Tibial artery (tissue), 4 donors: ENCODE measurements around the gene IL1RAPL2.

Experiments used
- DNase-seq, 2 donors: peaks; one replicate each; pipeline ENCODE4 v3.0.0-alpha.2; 2019
- H3K27ac ChIP-seq, 2 donors: fragments of 200-600 bp; sonication (generic) in 1 of 2; 1 replicate in 1 of 2; 2 replicates in 1 of 2; pipeline ENCODE4 v1.5.1; 2018 to 2019; ENCODE audit warnings: mild to moderate bottlenecking in 1 of 2
- H3K27me3 ChIP-seq, 2 donors: fragments of 200-600 bp; sonication (generic) in 1 of 2; one replicate each; pipeline versions ENCODE4 v1.5.1 to v1.6.0; 2016 to 2019
- H3K36me3 ChIP-seq, 3 donors: fragments of 200-600 bp; sonication (generic) in 2 of 3; one replicate each; pipeline ENCODE4 v1.5.1; 2016 to 2019; ENCODE audit warnings: mild to moderate bottlenecking in 2 of 3
- H3K4me1 ChIP-seq, 4 donors: fragments of 200-600 bp; sonication (generic) in 2 of 4; 1 replicate in 3 of 4; 2 replicates in 1 of 4; pipeline ENCODE4 v1.5.1; 2016 to 2019
- H3K4me3 ChIP-seq, 2 donors: fragments of 200-600 bp; sonication (generic) in 1 of 2; 1 replicate in 1 of 2; 2 replicates in 1 of 2; pipeline ENCODE4 v1.5.1; 2018 to 2019; ENCODE audit warnings: mild to moderate bottlenecking in 2 of 2
- H3K9me3 ChIP-seq, 3 donors: fragments of 200-600 bp; sonication (generic) in 1 of 3; one replicate each; pipeline ENCODE4 v1.5.1; 2016 to 2019
- intact Hi-C: fragments of 100-400 bp; cut with DNase I; formaldehyde crosslinking; loops from one replicate; pipeline ENCODE4 v1.15.0; 2023; ENCODE audit warnings: low total_unique reads
- TF ChIP-seq, protein P1 (sequence below), 2 experiments: fragments of 200-600 bp in 1 of 2; fragments of 450-650 bp in 1 of 2; IDR thresholded peaks; one replicate each; pipeline ENCODE4 v1.5.1; 2017 to 2019; ENCODE audit warnings: antibody characterized with exemption in 2 of 2, mild to moderate bottlenecking in 1 of 2, moderate library complexity in 1 of 2

The IL1RAPL2 gene

GRCh38 chrX:105328773-105329172, 762.8 kb downstream of the IL1RAPL2 start:
- Histone ChIP-seq H3K4me1 (no peaks in the 10 kb centered on the region), H3K36me3 (no peaks in the 10 kb centered on the region), H3K27me3 (no peaks in the 10 kb centered on the region), H3K9me3 (no peaks in the 10 kb centered on the region), H3K4me3 (no peak overlapping the region), H3K27ac (no peak overlapping the region)
- intact Hi-C loops = no loop called here
- TF ChIP-seq, protein P1, sequence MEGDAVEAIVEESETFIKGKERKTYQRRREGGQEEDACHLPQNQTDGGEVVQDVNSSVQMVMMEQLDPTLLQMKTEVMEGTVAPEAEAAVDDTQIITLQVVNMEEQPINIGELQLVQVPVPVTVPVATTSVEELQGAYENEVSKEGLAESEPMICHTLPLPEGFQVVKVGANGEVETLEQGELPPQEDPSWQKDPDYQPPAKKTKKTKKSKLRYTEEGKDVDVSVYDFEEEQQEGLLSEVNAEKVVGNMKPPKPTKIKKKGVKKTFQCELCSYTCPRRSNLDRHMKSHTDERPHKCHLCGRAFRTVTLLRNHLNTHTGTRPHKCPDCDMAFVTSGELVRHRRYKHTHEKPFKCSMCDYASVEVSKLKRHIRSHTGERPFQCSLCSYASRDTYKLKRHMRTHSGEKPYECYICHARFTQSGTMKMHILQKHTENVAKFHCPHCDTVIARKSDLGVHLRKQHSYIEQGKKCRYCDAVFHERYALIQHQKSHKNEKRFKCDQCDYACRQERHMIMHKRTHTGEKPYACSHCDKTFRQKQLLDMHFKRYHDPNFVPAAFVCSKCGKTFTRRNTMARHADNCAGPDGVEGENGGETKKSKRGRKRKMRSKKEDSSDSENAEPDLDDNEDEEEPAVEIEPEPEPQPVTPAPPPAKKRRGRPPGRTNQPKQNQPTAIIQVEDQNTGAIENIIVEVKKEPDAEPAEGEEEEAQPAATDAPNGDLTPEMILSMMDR (IDR thresholded peaks at IDR 0.05) = no peak
- no peak for DNase-seq

DNA sequence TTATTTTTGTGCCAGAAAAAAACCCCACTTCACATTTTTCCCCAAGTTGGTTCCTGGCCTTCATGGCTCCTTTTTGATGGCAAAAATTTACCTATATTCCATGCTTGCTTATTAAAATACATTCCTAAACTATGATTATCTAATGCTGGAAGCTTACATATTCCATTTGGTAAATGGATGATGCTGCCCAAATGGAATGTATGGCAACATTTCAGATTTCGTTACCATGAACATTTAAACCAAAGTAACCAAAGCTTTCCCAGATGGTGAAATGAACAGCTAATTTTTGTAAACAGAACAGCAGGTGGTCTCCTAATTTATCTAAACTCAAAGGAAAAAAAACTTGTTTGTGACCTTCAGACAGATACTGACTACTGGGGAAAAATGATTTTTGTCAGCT, 765.2 kb downstream of the IL1RAPL2 start:
- Histone ChIP-seq H3K9me3 (no peaks in the 10 kb centered on the region), H3K27ac (no peak overlapping the region), H3K4me1 (no peaks in the 10 kb centered on the region), H3K36me3 (no peaks in the 10 kb centered on the region), H3K27me3 (no peaks in the 10 kb centered on the region), H3K4me3 (no peak overlapping the region)
- intact Hi-C loops = no loop called here
- DNase-seq = no peak
- TF ChIP-seq, protein P1 (IDR thresholded peaks at IDR 0.05) = no peak

DNA sequence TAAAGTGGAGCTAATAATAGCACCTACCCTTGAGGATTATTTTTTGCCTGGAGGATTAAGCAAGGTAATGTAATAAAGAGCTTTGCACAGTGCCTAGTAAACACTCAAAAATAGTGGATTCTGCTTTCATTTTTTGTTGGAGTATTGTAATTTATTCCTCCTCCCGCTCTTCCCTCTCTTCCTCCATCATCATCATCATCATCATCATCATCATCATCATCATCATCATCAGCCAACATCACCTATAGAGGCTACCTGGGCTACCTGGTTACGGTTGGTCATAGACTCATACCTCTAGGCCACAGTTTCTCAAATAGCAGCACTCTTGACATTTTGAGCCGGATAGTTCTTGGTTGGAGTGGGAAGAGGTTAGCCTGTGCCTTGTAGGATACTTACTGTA, 781.4 kb downstream of the IL1RAPL2 start:
- H3K4me3 ChIP-seq = no peak overlapping the region
- no peaks in the 10 kb centered on the region for H3K36me3 ChIP-seq
- TF ChIP-seq, protein P1 (IDR thresholded peaks at IDR 0.05) = no peak
- no peak overlapping the region for H3K27ac ChIP-seq
- H3K9me3 ChIP-seq = no peaks in the 10 kb centered on the region
- DNase-seq = no peak
- intact Hi-C loops = no loop called here
- H3K27me3 ChIP-seq = no peaks in the 10 kb centered on the region
- H3K4me1 ChIP-seq = no peaks in the 10 kb centered on the region

DNA sequence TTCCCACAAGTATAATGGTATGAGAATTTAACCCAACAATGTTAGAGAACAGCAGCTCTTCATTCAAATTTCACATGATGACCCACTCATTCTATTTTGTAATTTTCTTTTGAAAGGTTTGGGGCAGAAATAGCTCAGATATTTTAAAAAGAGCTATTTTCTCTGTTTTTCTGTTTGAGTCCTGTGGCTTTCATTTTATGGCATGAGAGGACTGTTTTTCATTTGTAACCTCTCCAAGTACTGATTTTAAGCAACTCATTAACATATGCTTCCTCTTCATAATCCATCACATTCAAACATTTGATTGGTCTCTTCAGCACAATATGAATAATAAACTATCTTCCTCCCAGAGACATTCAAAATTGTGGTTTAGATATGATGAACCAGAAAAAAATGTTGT, 783.5 kb downstream of the IL1RAPL2 start:
- TF ChIP-seq, protein P1 (IDR thresholded peaks at IDR 0.05) = no peak
- Histone ChIP-seq H3K36me3 (no peaks in the 10 kb centered on the region), H3K27ac (no peak overlapping the region), H3K9me3 (peaks cover 0 to 4% (median 0%) of the 10 kb centered on the region in 3 donors), H3K4me1 (no peaks in the 10 kb centered on the region), H3K4me3 (no peak overlapping the region), H3K27me3 (no peaks in the 10 kb centered on the region)
- no peak for DNase-seq
- intact Hi-C loops = no loop called here

DNA sequence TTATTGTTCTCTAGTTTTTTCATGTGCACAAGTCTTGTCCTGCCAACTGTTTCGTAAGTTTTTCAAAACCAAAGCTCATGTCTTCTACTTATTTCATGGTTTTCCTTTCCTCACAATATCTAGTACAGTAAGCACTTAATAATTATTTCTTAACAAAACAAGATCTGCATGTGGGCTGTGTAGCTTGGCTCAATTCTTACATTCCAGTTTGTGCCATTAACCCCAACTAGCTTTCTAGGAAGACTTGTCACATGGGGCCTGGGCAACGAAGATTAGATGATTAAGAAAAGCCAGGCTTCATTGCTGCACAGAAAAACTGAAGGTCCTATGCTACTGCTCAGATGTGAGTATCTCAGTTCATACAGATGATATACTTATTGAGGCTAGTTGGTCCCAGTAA, 809.8 kb downstream of the IL1RAPL2 start:
- no peaks in the 10 kb centered on the region for H3K4me1 ChIP-seq
- intact Hi-C loops = no loop called here
- no peaks in the 10 kb centered on the region for H3K36me3 ChIP-seq
- no peak for DNase-seq
- no peak overlapping the region for H3K4me3 ChIP-seq
- H3K9me3 ChIP-seq = no peaks in the 10 kb centered on the region
- no peak overlapping the region for H3K27ac ChIP-seq
- H3K27me3 ChIP-seq = no peaks in the 10 kb centered on the region
- TF ChIP-seq, protein P1 (IDR thresholded peaks at IDR 0.05) = no peak

DNA sequence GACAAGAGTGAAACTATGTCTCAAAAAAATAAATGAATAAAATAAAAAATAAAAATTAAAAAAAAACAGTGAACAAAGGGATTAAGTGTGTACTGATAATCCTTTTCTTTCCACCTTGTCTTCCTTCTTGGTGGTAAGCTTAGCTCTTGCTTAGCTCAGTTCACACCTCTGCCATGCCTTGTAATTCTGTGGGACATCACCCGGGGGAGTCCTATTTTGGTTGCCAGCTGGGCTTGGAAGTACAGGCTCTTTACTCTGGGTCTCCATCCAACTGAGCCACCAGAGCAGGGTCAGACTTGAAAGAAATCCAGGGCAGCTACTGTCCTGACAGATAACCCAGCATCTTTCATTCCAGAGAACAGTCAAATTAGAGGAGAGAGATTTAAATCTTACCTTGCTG, 858.7 kb downstream of the IL1RAPL2 start:
- Histone ChIP-seq H3K4me3 (no peak overlapping the region), H3K27ac (no peak overlapping the region), H3K4me1 (no peaks in the 10 kb centered on the region), H3K36me3 (no peaks in the 10 kb centered on the region), H3K27me3 (no peaks in the 10 kb centered on the region), H3K9me3 (no peaks in the 10 kb centered on the region)
- DNase-seq = no peak
- TF ChIP-seq, protein P1 (IDR thresholded peaks at IDR 0.05) = no peak
- intact Hi-C loops = no loop called here
